SU-DHL-6 (cell line): ENCODE data around the gene RPRD1B.

Source experiments
- CTCF ChIP-seq: fragments of 200-600 bp; sonication (generic); IDR thresholded peaks from one replicate; pipeline ENCODE4 v1.5.1; 2017; ENCODE audit warnings: antibody characterized with exemption, mild to moderate bottlenecking, low read length, moderate library complexity; ENCODE audit not compliant: insufficient read depth, poor library complexity, severe bottlenecking
- EZH2phosphoT487 ChIP-seq: fragments of 200-600 bp; sonication (generic), shearing (Covaris generic); conservative IDR thresholded peaks from 2 replicates; pipeline ENCODE4 v1.6.1; 2018; ENCODE audit warnings: mild to moderate bottlenecking, antibody characterized with exemption, low read length, moderate library complexity, mixed read lengths

GRCh38 chr20:38098952-38099351, 65.4 kb downstream of the RPRD1B start:
- TF ChIP-seq CTCF (no peak), EZH2phosphoT487 (no peak)
